Ascending aorta (tissue), 2 donors: ENCODE data around the gene WRAP53. TPM values are rescaled to one million over a fixed set of nuclear protein-coding genes. Genes with fewer than 3 reads are reported as not detected.

Experiments
- DNase-seq, 2 donors: peaks; one replicate each; pipeline ENCODE4 v3.0.0-alpha.2; 2019; ENCODE audit warnings: low spot score in 2 of 2
- H3K27ac ChIP-seq, 2 donors: fragments of 200-600 bp; sonication (generic); one replicate each; pipeline ENCODE4 v1.5.1; 2016 to 2017; ENCODE audit warnings: mild to moderate bottlenecking in 1 of 2
- H3K27me3 ChIP-seq: fragments of 200-600 bp; sonication (generic); one replicate; pipeline ENCODE4 v1.5.1; 2017
- H3K36me3 ChIP-seq, 2 donors: fragments of 200-600 bp; sonication (generic); one replicate each; pipeline ENCODE4 v1.5.1; 2016
- H3K4me1 ChIP-seq, 2 donors: fragments of 200-600 bp; sonication (generic); one replicate each; pipeline ENCODE4 v1.5.1; 2016 to 2017; ENCODE audit warnings: mild to moderate bottlenecking in 1 of 2
- H3K4me3 ChIP-seq, 2 donors: fragments of 200-600 bp; sonication (generic); one replicate each; pipeline ENCODE4 v1.5.1; 2016 to 2017; ENCODE audit warnings: mild to moderate bottlenecking in 1 of 2
- H3K9me3 ChIP-seq, 2 donors: fragments of 200-600 bp; sonication (generic); one replicate each; pipeline ENCODE4 v1.5.1; 2016
- intact Hi-C: fragments of 100-400 bp; cut with DNase I; formaldehyde crosslinking; loops from one replicate; pipeline ENCODE4 v1.15.1; 2023
- total RNA-seq: library from RNA; depleted of rRNA; stranded (reverse); fragments of >200 nt; gene quantifications from one replicate; pipeline ENCODE4 v1.1.0, GENCODE V29; 2016
- TF ChIP-seq, protein P1 (sequence below), 3 experiments: fragments of 200-600 bp in 2 of 3; fragments of 450-650 bp in 1 of 3; sonication (generic) in 2 of 3; IDR thresholded peaks; one replicate each; pipeline ENCODE4 v1.5.1; 2016 to 2019; ENCODE audit warnings: antibody characterized with exemption in 3 of 3, mild to moderate bottlenecking in 1 of 3, moderate library complexity in 1 of 3

Gene WRAP53
- total RNA-seq, 1 donor from 2014 or later: 1.5 TPM

DNA sequence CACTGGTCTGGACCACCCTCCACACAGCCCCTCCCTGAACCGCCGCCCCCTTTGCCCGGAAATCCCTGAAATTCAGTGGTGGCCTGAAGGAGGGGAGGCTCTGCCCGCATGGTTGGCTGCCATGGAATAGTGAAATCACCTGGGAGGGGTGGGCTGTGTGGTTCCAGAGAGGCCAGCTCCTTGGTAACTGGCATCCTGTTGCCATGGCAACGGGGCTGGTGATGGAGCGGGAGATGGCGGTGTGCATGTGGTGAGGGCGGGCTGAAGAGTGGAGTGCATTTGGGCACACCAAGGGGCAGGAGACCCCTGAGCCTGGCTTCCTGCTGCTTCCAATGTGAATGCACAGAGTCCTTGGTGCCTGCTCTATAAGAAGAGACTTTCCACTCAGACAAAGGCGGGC lies 19.2 kb downstream of the WRAP53 start:
- no peak for DNase-seq
- TF ChIP-seq, protein P1, sequence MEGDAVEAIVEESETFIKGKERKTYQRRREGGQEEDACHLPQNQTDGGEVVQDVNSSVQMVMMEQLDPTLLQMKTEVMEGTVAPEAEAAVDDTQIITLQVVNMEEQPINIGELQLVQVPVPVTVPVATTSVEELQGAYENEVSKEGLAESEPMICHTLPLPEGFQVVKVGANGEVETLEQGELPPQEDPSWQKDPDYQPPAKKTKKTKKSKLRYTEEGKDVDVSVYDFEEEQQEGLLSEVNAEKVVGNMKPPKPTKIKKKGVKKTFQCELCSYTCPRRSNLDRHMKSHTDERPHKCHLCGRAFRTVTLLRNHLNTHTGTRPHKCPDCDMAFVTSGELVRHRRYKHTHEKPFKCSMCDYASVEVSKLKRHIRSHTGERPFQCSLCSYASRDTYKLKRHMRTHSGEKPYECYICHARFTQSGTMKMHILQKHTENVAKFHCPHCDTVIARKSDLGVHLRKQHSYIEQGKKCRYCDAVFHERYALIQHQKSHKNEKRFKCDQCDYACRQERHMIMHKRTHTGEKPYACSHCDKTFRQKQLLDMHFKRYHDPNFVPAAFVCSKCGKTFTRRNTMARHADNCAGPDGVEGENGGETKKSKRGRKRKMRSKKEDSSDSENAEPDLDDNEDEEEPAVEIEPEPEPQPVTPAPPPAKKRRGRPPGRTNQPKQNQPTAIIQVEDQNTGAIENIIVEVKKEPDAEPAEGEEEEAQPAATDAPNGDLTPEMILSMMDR (IDR thresholded peaks at IDR 0.05): no peak
- H3K9me3 ChIP-seq: no peaks in the 10 kb centered on the region
- peaks cover 0 to 7% of the 10 kb centered on the region in 2 donors for H3K36me3 ChIP-seq
- peaks cover 5% of the 10 kb centered on the region for H3K27me3 ChIP-seq
- no peak overlapping the region for H3K4me3 ChIP-seq
- intact Hi-C loops: no loop called here
- peaks cover 6 to 11% of the 10 kb centered on the region in 2 donors for H3K4me1 ChIP-seq
- no peak overlapping the region for H3K27ac ChIP-seq

DNA sequence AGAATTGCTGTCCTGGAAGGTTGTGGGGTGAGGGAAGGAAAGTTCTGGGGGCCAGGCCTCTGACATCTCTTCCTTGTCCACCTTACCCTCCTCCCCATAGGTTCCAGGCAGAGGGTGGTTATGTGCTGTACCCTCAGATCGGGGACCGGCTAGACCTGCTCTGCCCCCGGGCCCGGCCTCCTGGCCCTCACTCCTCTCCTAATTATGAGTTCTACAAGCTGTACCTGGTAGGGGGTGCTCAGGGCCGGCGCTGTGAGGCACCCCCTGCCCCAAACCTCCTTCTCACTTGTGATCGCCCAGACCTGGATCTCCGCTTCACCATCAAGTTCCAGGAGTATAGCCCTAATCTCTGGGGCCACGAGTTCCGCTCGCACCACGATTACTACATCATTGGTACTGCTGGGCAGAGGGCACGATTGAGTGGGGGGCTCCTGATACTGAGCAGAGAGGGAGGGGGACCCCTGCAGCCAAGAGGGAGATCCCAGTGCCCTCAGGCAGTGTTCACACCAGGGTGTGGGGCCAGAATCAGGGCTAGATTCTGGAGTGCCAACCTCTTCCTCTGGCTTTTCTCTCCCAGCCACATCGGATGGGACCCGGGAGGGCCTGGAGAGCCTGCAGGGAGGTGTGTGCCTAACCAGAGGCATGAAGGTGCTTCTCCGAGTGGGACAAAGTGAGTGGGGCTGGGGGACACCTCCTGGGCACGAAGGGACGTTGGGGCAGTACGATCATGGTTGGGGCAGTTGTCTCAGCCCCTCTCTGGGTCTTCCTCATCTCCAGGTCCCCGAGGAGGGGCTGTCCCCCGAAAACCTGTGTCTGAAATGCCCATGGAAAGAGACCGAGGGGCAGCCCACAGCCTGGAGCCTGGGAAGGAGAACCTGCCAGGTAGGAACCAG lies 19.8 kb downstream of the WRAP53 start:
- Histone ChIP-seq H3K36me3 (peaks cover 0 to under 1% of the 10 kb centered on the region in 2 donors), H3K27ac (no peak overlapping the region), H3K27me3 (peaks cover 5% of the 10 kb centered on the region), H3K9me3 (no peaks in the 10 kb centered on the region), H3K4me1 (peaks cover 6 to 11% of the 10 kb centered on the region in 2 donors), H3K4me3 (no peak overlapping the region)
- TF ChIP-seq, protein P1 (IDR thresholded peaks at IDR 0.05): no peak
- intact Hi-C loops: no loop called here
- no peak for DNase-seq

GRCh38 chr17:7709031-7709430 lies 20.8 kb downstream of the WRAP53 start:
- intact Hi-C loops: no loop called here
- peaks cover 5% of the 10 kb centered on the region for H3K27me3 ChIP-seq

GRCh38 chr17:7710301-7710700 lies 22.0 kb downstream of the WRAP53 start:
- H3K27me3 ChIP-seq: peaks cover 1% of the 10 kb centered on the region
- DNase-seq: no peak

More at GRCh38 chr17:7709031-7709430, 20.8 kb downstream of the WRAP53 start:
- peaks cover 6 to 11% of the 10 kb centered on the region in 2 donors for H3K4me1 ChIP-seq
- TF ChIP-seq, protein P1 (IDR thresholded peaks at IDR 0.05): no peak
- DNase-seq: no peak
- H3K4me3 ChIP-seq: no peak overlapping the region
- H3K27ac ChIP-seq: no peak overlapping the region
- no peaks in the 10 kb centered on the region for H3K9me3 ChIP-seq
- no peaks in the 10 kb centered on the region for H3K36me3 ChIP-seq

DNA sequence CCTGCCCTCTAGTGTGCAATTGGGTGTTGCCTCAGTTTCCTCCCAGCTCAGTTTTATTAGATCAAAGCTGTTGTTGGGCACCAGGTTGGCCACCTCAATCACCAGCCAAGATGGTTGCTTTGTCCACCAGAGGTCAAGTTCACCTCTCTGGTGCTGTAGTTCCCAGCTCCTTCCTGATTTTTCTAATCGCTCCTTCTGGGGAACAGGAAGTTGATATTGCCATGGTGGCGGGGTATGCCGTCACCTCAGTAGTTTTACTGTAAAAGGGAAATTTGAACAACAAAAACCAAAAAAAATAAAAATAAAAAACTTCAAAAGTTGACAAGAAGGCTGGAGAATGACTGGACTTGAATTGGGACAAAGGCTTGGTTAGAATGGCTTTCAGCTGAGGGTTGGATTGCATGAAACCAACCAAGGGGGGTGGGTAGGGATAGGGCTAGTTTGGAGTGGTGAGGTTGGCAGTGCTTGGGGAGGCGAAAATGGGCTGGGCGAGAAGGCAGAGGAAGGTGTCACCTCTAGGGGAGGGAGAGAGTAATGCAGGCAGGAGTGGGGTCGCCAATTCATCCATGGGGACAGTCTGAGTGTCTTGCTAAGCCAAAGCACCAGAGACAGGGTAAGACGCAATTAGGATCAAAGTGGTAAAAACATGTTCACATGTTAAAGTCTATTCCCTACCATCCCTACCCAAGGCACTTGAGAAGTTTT lies 22.9 kb downstream of the WRAP53 start:
- Histone ChIP-seq H3K9me3 (no peaks in the 10 kb centered on the region), H3K27ac (no peak overlapping the region), H3K36me3 (no peaks in the 10 kb centered on the region), H3K27me3 (no peaks in the 10 kb centered on the region), H3K4me3 (no peak overlapping the region), H3K4me1 (no peaks in the 10 kb centered on the region)
- TF ChIP-seq, protein P1 (IDR thresholded peaks at IDR 0.05): no peak
- intact Hi-C loops: no loop called here
- no peak for DNase-seq

More at GRCh38 chr17:7710301-7710700, 22.0 kb downstream of the WRAP53 start:
- TF ChIP-seq, protein P1 (IDR thresholded peaks at IDR 0.05): no peak
- Histone ChIP-seq H3K4me1 (peaks cover under 1 to 2% of the 10 kb centered on the region in 2 donors), H3K36me3 (no peaks in the 10 kb centered on the region), H3K27ac (no peak overlapping the region), H3K4me3 (no peak overlapping the region), H3K9me3 (no peaks in the 10 kb centered on the region)
- intact Hi-C loops: no loop called here
